Stimulated activated CD4-positive, alpha-beta T cell treated with anti-CD3 and anti-CD28 coated beads, Interleukin-1b, Interleukin-23, amount 100 ng/mL, for 1 hour (primary cell): ENCODE data around the gene PFKFB4.
"Not testable (repeated sequence)": the region's sequence is repeated elsewhere in the genome, so short reads cannot be mapped to it uniquely, and the experiment has no call there.

Experiments used
- DNase-seq, 2 donors: peaks; one replicate each; pipeline ENCODE4 v3.0.0-alpha.2; 2020; ENCODE audit warnings: low read depth in 2 of 2

Gene PFKFB4

DNA sequence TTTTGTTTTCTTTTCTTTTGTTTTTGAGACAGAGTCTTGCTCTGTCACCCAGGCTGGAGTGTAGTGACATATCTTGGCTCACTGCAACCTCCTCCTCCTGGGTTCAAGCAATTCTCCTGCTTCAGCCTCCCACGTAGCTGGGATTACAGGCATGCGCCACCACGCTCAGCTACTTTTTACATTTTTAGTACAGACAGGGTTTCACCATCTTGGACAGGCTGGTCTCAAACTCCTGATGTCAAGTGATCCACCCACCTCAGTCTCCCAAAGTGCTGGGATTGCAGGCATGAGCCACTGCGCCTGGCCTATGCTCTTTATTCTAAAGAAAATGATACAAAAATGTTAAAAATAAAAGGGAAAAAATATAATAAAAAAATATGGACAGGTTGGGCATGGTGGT lies 25.9 kb downstream of the PFKFB4 start:
- not testable (repeated sequence) for DNase-seq

DNA sequence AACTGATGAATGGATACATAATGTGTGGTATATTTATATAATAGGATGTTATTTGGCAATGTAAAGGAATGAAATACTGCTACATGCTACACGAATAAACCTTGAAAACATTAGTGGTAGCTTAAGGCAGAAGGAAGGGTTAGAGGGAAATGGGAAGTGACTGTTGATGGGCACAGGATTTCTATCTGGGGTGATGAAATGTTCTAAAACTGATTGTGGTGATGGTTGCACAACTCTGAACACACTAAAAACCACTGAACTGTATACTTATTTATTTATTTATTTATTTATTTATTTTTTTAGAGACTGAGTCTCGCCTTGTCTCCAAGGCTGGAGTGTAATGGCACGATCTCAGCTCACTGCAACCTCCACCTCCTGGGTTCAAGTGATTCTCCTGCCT lies 27.8 kb downstream of the PFKFB4 start:
- no peak for DNase-seq

DNA sequence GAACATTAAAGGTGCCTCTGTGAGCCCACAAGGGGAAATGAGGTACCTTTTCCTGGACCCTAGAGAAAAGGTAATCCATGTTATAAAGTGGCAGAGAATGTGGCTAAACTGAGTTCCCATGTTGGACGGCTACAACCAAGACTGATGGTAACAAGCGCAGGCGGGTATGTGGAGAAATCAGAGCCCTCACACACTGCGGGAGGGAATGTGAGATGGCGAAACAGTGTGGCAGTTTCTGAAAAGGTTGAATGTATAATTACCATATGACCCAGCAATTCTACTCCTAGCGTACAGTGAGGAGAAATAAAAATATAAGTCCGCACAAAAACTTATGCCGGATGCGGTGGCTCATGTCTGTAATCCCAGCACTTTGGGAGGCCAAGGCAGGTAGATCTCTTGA lies 28.6 kb downstream of the PFKFB4 start:
- no peak for DNase-seq

DNA sequence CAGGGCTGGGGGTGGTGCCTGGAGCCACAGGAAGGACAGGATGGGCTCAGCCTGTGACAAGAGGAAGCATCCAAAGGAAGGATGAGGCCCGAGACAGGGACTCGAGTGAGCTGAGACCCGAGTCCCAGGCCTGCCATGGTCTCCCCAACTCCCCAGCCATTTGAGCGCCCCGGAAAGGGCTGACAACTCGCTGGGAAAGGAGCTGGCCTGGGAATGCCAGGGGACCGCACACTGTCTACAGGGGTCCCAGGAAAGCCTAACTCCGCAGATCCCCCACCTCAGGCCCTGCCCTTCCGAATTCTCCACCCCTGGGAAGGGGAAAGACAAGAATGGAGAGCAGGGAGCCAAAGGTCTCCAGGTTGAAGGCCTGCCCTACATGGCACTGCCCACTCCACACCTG lies 31.6 kb downstream of the PFKFB4 start:
- DNase-seq = no peak

DNA sequence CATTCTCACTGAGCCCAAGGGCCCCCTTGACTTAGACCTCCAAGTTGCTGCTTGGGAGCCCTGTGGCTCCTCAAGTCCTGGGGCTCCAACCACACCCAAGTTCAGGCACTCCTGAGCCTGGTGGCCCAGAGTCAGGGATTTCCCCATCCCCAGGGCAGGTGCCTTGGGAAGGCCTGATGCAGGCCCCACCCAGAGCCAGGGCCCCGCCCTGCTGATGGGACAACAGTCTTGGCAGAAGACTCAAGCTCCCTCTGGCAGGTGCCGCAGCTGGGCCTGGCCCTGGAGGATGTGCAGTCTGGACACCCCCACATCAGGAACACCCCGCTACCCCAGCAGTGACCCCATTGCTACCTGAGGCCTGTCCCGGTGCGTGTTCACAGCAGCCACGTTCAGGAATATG lies 35.0 kb downstream of the PFKFB4 start:
- DNase-seq = no peak

DNA sequence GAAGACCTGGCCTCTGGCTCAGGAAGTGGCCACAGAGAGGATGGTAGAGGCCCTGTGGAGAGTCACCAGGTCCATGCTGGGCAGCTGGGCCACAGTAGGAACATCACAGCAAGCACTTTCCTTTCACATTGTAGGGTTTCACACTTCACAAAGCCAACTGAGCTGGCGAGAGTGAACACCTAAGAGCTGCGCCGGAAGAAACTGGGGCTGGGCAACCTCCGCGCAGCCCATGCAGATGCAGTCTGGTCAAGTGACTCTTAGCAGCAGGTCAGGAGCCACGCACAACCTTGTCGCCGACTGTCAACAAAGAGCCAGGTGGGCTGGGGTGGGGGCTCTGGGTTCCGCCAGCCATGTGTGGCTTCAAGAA lies 37.3 kb downstream of the PFKFB4 start:
- no peak for DNase-seq

DNA sequence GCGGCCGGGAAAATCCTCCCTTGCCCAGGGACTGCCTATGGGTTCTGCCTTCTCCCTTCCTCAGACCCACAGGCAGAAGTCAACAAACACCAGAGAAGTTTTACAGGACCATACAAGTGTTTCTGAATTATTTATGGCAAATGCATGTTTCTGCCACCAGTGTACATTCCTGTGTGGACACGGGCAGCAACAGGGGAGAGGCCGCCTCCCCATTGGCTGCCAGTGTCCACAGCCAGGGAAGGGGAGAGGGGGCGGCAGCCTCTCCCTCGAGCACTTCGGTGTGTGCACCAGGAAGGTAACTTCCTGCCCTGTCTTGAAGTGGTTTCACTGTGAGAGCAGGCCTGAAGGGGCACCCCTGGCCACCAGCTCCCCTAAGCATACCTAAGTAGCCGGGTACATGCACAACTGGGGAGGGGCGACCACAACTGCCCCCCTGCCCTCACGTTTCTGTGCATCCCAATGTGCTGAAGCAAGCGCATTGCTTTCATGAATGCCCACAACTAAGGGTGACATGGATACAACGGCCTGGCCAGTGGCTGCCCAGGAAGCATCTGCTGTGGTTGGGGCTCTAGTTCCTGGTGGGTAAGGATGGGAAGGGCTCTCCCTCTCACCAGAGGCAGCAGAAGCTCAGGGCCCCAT lies 37.8 kb downstream of the PFKFB4 start:
- DNase-seq = no peak

DNA sequence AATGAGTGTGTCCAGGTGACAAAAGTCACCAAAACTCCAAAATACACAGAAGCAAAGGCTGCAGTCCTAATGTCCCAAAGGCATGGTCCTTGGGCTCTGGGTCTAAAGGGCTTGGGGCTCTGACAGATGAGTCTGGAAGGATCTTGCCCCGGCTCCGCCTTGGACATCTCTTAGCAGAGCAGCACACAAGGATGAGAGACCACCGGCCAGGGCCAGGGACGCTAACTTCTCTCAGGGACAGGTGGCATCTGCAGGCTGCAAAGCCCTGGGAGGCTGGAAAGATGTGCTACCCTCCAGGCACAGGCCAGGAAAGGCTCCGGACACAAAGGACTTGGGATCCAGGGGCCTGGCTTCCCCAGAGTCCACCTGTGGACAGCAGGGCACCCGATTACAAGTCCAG lies 38.5 kb downstream of the PFKFB4 start:
- no peak for DNase-seq

DNA sequence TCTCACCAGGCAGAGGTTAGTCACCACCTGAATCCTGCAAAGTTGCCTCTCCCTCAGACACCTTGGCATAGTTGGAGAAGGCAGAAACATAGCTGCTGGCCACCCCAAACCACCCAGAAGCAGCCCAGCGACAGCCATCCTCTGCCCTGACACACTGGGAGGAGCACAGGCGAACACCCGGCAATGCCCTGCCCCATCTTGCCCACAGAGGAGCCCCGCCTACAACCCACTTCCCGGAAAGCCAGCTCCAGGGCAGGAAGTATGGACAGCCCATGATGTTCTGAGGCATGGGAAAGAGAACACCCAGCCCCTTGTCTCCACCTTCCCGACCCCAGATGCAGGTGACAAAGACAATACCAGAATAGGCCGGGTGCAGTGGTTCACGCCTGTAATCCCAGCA lies 40.0 kb downstream of the PFKFB4 start:
- no peak for DNase-seq

DNA sequence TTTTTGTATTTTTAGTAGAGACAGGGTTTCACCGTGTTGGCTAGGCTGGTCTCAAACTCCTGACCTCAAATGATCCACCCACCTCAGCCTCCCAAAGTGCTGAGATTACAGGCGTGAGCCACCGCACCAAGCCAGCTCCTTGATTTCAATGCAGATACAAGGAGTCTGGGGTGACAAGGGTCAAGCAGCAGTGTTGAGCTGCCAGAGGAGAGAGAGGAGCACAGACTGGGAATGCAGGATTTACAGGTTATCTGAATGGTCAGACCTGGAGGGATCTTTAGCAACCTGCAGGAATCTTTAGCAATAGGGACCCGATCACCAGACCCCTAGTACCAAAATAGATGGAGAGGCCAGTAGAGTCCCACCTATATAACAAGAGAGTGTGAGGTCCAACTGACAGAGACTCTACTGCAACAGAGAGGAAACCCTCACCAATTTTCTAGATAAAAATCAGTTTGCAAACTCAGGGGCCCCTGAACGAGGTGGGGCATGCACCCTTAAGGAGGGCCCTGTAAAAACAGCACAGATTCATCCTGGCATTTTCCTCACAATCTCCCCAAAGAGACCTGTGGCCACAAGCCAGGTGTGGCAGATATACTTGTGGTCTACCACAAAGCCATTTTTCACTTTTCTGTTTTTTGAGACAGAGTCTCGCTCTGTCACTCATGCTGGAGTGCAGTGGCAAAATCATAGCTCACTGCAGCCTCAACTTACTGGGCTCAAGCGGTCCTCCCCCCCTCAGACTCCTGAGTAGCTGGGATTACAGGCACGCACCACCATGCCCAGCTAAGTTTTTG lies 42.0 kb downstream of the PFKFB4 start:
- no peak for DNase-seq

DNA sequence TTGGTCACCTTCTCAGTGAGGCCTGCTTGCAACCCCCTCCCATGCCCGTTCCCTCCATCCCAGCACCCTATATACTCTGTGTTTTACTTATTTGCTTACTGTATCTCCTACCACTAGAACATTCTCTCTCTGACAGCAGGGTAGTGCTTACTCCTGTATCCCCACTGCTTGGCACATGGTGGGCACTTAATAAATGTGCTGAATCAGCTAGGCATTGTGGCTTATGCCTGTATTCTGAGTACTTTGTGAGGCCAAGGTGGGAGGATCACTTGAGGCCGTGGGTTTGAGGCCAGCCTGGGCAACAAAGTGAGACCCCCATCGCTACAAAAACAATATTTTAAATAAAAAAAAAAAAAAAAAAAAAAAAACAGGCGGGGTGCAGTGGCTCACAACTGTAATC lies 45.1 kb downstream of the PFKFB4 start:
- DNase-seq = no peak

DNA sequence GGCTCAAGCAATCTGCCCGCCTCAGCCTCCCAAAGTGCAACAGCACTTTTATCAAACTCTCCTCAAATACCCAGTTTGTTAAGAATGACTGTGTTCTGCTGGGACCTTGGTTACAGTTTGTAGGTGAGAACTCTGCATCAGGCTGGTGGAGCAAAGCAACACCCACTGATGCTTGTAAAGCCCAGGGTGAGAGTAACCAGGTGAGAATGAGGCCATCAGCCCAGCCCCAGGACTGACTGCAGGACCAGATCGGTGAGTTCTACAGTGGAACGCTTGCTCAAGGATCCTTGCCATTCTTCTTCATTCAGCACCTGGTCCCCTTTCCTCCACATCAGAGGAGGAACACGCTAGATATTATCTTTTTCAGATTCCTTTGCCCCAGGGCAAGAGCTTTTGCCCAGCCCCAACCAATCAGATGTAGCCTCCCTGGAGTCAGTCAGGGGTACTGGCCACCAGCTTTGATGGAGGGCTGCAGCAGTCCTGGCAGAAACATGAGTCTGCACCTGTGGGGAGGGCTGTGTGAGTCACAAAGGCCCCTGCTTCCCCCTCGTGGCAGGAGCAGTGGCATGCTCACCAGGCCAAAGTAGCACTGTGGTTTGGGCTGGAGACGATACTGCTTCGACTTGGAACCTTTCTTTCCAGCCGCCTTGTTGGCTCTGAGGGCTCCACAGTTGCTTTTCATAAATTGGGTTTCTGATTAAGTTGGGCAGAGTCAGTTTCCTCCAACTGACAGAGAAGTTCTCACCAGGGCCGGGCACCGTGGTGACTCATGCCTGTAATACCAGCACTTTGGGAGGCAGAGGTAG lies 49.1 kb downstream of the PFKFB4 start:
- DNase-seq = peak; percentile 32 to 55

DNA sequence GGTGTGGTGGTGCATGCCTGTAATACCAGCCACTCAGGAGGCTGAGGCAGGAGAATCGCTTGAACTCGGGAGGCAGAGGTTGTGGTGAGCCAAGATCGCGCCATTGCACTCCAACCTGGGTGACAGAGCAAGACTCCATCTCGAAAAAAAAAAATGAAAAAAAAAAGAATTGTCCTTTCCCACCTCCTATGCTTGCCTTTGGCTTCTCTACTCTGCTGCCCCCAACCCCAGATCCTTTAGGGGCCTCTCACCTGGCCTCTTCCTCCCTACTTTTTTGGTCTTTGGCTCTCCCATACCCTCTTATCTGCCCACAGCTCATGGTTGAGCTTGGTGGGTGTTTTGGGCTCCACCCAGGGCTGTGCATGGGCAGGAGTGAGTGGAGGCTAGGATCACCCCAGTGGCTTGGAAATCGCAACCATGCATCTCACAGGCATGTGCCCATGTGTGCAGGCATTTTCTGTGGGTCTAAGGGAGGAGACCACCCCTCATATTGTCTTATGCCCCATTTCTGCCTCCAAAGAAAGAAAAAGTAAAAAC lies 50.6 kb downstream of the PFKFB4 start:
- no peak for DNase-seq

DNA sequence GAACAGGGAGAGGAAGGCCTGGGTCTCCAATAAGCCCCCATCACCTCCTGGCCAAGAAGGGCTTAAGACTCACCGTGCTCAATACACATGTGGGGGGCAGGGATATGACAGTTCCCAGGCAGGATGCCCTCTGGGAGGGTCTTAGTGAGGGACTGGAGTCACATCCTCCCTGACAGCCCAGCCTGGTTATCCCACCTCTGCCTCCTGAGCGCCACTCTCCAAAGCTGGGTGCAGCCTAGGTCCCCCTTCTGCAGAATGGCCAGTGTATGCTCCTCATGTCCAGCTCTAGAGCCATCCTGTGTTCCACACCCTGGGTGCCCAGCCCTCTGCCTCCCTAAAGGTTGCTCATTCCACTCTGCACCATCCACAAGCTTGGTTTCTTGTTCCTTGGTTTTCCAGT lies 51.5 kb downstream of the PFKFB4 start:
- no peak for DNase-seq

DNA sequence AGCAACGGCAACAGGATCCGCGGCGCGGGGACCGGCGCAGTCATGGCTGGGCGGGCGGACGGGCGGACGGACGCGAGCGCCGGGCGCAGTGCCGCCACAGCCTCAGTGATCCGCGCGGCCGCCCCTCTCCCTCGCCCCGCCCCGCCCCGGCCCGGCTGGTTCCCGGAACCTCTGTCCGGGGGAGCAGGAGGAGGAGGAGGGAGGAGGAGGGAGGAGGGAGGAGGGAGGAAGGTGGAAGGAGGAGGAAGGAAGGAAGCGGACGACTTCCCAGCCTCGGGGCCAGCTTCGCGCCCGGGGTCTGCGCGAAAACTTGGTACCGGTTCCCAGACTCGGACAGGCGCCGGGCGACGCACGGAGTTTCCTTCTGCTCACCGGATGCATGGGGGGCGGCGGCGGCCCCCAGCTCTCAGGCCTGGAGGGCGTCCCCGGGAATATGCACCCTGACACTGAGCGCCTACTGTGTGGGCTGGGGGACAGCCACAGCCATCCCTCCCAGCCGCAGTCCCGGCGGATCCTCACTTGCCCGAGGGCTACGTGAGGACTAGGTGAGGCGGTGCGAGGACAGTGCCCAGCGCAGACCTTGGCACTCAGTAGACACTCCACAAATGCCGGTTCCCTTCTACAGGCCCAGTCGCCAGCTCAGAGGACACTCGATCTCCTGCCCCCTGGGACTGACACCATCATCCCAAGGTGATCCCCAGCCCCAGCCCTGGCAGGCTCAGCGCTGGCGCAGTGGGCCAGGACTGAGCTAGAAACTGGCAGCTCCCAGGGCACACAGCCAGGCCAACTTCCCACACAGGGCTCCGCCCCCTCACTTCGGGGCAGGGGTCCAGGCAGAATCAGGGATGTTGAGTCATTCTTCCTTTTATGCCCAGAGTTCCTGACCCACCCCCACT lies 52.3 kb downstream of the PFKFB4 start, which contains the start of gene SHISA5:
Gene SHISA5, minus strand, starts transcription at position 124 of the 896 bp plus-strand sequence. Its CDS starts 80 bp downstream, at position 44.
- peak in 1 of 2 donors; percentile 26 for DNase-seq

DNA sequence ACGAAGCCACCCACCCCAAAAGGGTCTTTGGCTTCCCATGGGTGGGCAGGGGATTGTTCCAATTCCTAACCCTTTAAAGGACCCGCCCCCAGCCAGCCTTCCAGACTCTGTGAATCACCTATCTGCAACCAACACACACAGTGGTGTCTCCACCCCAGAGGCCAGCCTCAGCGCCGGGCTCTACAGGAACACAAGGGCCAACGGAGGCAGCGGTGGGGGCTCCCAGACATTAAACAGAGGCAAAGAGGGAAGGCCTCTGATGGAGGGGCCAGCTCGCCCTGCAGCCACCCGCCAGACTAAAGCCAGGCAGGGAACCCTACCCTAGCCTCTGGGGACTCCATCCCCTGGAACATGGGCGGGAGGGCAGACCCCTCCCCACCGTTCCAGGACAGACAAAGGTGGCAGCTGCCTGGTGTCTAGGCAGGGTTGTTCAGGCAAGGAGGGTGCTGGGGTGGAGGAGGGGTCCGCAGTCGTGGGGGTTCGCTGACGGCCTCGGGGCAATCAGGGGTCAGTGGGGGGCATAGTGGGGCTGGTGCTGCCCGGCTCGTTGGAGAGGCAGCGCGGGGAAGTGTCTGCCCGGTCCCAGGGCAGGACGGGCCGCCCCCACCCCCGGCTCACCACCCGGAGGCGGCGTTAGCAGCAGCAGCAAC lies 53.1 kb downstream of the PFKFB4 start:
- no peak for DNase-seq

DNA sequence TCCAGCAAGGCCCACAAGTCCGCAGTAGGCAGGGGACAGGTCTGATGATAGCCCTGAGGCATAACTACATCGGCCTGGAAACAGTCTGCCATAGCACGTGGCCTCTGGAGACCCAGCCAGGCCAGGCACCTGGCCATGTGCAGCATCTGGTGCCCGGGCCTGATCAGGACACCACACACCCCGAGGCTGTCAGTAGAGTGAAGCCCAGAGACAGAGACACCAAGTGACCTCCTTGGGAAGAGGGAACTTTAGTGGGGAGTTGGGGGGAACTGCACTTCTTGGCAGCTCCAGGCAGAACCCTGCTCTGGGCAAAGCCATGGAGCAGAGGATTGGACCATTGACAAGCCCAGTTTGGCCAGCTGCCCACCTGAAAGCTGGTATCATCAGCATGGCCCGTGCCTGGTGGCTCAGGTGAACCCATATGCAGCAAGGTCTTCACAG lies 53.9 kb downstream of the PFKFB4 start:
- no peak for DNase-seq

DNA sequence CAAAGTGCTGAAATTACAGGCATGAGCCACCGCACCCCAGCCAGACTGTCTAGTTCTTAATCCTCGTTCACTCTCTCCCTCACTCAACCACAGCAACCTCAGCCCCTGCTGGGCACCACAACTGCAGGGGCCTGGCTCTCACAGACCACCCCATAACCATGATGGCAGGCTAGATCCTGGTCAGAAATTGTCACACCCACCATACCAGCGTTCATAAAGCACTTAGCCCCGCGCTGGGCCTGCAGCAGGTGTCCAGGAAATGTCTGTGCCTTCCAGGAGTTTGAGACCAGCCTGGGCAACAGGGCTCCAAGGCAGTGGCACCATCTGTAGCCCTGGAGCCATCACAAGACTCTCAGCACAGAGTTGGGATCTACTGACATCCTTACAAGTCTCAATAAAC lies 54.5 kb downstream of the PFKFB4 start:
- no peak for DNase-seq

DNA sequence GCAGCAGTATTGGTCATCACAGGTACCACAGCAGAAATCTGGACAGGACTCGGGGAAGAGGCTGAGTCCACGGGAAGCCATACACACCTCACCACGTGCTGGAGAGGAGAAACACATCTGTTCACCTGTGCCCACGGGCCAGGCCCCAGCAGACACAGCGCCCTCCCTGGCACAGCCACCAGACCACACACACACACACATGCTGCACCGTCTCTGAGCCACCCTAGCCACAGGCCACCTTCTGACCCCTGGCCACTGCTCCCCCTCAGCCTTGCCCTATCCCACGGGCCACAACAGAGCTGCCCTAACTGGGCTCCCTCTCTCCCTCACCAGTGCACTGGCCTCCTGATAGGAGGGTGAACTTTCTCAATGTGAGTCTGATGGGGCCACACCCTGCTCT lies 55.4 kb downstream of the PFKFB4 start:
- no peak for DNase-seq

DNA sequence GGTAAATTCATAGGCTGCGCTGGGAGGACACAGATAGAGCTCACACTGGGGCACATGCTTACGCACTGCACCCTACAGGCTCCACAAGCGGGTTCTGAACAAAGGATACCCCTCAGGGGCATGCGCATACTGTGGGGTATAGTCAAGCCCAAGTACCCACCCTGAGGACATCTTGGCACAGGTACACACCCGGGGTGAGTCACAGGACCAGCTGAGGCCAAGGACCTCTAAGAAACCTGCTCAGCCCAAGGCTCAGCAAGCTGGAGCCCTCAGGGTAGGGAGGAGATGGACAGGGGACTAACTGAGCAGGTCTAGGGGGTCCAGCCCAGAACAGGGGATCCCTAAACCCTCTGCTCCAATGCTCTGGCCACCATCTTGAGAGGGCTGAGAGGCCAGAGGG lies 55.9 kb downstream of the PFKFB4 start:
- no peak for DNase-seq

DNA sequence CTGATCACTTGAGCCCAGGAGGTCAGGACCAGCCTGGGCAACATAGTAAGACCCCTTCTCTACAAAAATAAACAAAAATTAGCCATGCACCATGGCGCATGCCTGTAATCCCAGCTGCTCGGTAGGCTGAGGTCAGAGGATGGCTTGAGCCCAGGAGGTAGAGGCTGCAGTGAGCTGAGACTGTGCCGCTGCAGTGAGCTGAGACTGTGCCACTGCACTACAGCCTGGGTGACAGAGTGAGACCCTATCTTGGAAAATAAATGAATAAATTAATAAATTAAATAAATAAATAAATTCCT lies 63.5 kb downstream of the PFKFB4 start:
- no peak for DNase-seq
